Retina (tissue), 1 donor: ENCODE measurements around the gene SSX2IP.

ENCODE experiments used
- DNase-seq: peaks from one replicate; pipeline ENCODE4 v3.0.0-alpha.2; 2016

SSX2IP gene

DNA sequence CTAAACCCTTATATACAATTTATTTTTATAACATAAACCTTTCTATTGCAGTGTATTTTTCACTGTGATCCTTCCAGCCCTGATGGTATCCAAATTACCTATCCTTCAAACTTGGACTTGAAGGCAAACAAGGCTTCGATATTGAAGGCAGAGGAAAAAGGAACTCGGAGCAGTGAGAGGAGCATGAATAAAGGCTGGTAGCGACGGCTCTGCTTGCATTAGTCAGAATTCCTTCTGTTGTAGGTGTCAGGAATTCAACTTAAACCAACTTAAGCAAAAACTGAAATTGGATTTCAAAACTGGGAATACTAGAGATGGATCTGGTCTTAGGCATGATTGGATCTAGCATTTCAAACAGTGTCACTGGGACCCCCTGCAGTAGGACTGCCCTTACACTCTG lies 17.8 kb upstream of the SSX2IP start:
- DNase-seq, result no peak

GRCh38 chr1:84705513-84705912 lies 15.3 kb upstream of the SSX2IP start:
- no peak for DNase-seq

- no peak for DNase-seq
These were observed 14.7 kb upstream of the SSX2IP start for GRCh38 chr1:84704872-84705417.

GRCh38 chr1:84703431-84703830 lies 13.2 kb upstream of the SSX2IP start:
- no peak for DNase-seq

- DNase-seq, result no peak
These were observed 11.9 kb upstream of the SSX2IP start for GRCh38 chr1:84702143-84702542.

DNA sequence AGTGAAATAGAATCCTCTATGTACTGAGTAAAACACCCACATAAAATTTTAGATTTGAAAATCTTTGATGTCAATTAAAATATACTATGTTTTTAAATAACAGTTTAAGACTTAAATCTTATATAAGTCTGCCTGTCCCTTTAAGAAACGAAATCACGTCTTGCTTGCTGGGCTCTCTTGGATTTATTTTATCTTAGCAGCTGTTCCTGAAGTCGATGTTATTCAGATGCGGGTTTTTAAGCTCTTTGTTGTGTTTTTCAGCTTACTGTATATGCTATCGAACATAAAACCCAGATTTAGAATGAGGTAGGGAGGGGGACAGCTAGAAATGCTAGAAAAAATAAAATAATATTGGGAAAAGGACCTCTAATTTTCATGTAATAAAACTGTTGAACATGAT lies 11.1 kb upstream of the SSX2IP start:
- no peak for DNase-seq

DNA sequence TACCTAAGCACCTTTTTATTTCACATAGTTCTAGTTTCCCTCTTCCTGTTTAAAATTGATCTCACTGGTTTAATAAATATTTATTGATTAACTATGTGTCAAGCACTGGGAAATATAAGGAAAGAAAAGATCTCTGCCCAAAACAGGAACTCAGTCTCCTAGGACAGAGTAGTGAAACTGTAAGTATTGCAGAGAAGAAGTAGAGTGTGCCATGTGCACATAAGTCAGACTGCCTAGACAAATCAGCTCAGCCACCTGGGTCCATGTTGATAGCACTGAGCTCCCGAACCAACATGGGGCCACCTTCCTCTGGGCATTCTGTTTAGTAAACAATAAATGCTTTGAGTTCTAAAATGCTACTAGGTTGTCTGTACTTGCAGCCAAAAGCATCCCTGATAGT lies 9.8 kb upstream of the SSX2IP start:
- DNase-seq, result no peak

DNA sequence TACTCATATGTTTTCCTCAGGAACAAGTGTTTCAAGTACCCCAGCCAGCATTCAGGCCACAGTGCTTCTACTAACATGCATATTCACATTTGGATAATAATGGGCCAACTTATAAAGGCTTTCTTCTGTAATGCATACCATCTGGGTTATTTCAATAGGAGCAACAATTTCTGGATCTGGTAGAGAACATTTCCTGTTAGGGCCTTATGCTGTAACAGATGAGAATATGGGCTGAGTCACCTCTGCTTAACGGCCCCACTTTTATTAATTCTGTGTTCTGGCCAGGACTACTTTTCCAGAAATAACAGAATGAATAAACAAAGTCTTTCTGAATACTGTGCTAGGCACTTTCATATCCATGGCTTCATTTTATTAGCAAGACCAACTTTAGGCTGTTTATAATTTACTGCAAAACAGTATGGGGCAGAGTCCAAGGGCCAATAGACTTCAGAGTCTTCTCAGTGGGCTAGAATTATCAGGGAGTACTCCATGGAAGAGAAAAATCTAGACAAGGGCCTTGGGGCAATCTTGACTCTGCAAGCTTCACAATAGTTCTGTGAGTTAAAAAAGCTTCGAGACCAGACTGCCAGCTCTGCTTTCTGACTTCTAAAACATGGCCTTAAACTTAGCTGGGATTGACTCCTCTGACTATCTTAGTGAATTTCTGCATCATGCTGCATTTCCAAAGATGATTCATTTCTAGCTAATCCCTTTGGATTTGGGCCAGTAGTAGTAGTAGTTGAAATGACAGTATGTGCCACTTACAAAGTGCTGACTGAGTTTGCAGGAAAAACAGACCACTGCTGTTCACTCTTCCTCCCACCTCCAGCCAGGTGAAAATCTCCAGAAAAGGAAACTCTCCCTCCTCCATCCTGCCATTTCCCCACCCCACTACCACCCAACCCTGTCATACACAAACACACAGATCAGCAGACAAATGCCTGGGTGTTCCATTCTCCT lies 8.2 kb upstream of the SSX2IP start:
- no peak for DNase-seq

- DNase-seq, result no peak
These were observed 3.5 kb upstream of the SSX2IP start for GRCh38 chr1:84693785-84694184.

- DNase-seq, result no peak
These were observed 2.7 kb upstream of the SSX2IP start for GRCh38 chr1:84693005-84693404.

DNA sequence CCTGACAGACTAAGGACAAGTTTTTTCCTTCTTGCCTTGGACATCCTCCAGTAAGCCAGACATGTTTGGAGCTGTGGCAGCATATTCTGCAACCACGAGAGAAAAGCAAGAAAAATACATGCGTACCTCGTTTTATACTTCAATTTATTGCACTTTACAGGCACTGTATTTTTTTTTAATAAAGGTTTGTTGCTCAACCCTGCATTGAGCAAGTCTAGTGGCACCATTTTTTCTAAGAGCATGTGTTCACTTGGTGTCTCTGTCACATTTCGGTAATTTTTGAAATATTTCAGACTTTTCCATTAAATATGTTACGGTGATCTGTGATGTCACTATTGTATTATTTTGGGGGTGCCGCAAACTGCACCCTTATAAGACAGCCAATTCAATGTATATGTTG lies 2.1 kb upstream of the SSX2IP start:
- DNase-seq, result no peak

DNA sequence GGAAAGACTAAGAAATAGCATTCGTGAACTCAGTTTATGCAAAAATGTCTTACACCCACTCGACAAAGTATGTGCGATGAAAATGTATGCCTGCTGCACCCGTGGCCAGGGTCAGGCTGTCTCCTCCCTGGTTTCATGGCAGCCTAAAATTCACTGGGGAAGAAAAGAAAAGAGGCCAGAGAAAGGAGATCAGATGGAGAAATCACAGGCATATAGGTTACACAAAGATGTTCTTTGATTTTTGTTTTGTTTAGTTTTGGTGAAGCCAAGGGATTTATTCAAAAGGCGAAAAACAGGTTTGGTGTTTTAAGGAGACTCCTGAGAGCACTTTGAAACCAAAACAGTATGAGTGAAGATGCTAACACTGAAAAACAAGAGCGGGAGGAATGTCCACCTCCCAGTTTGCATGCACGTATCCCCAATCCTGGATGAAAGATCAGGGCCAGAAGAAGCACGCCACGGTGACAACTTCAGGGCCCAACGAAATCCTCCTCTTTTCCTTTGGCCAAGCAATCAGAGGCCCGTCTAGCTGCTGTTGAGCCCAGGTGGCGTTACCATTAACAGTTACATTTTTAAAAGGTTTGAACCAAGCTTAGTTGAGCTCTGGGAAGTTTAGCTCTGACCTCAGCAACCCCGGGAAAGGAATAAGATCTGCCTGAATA lies 992 bp upstream of the SSX2IP start:
- DNase-seq, result peak; percentile 55

- peak; percentile 77 for DNase-seq
These were observed 506 bp downstream of the SSX2IP start for GRCh38 chr1:84689514-84690396.

DNA sequence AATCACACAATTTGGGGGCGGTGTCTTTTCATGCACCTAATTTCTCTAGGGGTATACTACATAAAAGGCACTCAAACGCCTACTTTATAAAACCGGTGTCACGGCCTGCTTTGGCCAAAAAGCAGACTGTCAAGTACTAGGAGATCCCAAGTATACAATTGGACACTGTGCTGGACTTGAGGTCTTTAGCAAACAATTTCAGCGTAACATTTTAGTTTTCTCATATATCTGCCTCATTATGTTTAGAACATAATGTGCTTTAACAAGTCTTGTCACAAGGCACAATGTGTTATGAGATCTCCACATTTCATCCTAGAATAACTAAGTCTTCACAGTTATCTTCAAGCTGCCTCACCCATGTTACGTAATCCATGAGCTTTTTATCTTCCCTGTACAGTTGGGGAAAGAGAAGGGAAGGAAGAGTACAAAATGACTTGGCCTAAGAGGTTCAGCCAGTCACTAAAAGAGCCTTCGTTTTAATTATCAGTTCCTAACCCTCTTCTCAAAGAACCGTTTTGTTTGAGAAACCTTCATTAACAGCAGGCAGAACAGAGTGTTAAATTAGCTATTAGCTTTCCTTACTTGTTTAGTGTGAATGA lies 1.7 kb downstream of the SSX2IP start:
- no peak for DNase-seq

GRCh38 chr1:84687714-84688462 lies 2.4 kb downstream of the SSX2IP start:
- no peak for DNase-seq

GRCh38 chr1:84686223-84686622 lies 4.0 kb downstream of the SSX2IP start:
- no peak for DNase-seq

DNA sequence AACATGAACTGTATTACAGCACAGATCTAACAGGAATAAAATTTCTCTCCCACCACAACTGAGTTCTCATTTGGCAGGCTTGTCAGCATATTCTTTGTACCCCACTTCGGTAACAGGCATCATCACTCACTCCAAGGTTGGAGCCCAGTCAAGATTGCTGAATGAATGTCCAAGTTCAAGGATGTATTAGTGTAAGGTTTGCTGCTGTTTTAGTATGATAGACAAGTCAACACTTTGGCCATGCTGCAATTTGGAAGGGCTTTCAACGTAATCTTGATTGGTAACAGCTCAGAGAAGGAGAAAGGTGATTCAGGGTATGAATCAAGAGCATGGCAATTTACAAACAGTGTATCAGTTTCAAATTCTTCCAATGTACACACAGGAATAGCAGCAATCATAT lies 6.8 kb downstream of the SSX2IP start:
- no peak for DNase-seq

- DNase-seq, result no peak
These were observed 8.2 kb downstream of the SSX2IP start for GRCh38 chr1:84682047-84682446.

- DNase-seq, result no peak
These were observed 12.7 kb downstream of the SSX2IP start for GRCh38 chr1:84677415-84678099.

DNA sequence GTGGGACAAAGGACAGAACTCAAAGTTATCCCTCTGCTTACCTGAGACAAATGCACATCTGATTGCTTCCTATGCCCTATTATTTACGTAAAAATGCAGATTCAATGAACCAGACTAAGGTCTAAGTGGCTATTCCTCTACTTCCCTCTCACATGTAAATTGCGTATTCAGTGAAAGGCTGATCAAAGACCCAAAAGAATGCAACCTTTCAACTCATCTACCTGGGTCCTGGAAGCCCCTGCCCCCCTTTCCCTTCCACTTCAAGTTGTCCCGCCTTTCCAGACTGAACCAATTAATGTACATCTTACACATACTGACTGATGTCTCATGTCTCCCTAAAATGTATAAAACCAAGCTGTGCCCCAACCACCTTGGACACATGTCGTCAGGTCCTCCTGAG lies 14.6 kb downstream of the SSX2IP start:
- no peak for DNase-seq

DNA sequence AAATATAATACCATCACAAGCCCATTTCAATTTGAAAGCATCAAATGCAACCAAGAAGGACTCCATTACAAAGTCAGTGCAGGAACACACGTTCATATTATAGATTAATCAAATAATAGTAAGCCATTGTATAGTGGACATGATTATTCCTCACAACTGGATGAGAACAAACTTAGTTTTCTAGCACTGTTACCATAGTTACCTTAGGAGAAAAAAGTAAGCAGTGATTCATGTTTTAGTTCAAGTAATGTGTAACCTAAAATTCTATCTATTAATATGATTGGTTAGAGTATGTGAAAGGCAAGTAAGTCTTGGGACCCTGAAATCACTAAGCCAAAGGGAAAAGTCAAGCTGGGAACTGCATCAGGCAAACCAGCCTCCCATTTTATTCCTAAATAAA lies 15.2 kb downstream of the SSX2IP start:
- DNase-seq, result no peak
